Neural progenitor cell (in vitro differentiated cells): ENCODE results near the gene THBS1. TPM values are rescaled to one million over a fixed set of nuclear protein-coding genes. Genes with fewer than 3 reads are reported as not detected.

ENCODE experiments used
- DNase-seq: peaks from one replicate; pipeline ENCODE4 v3.0.0-alpha.2; 2016; ENCODE audit warnings: low spot score
- H2AFZ ChIP-seq: fragments of 200-600 bp; sonication (generic); replicated peaks from 2 replicates; pipeline ENCODE4 v1.6.1; 2016; ENCODE audit warnings: antibody characterized with exemption
- H3F3A ChIP-seq: fragments of 200-600 bp; sonication (generic); 2 replicates; pipeline ENCODE4 v1.6.1; 2016; ENCODE audit warnings: antibody characterized with exemption, low read depth
- H3K27ac ChIP-seq: fragments of 200-600 bp; sonication (generic); 2 replicates; pipeline ENCODE4 v1.5.1; 2016; ENCODE audit warnings: mild to moderate bottlenecking
- H3K27me3 ChIP-seq: fragments of 200-600 bp; sonication (generic); 2 replicates; pipeline ENCODE4 v1.6.1; 2016; ENCODE audit warnings: mild to moderate bottlenecking, moderate library complexity
- H3K36me3 ChIP-seq: fragments of 200-600 bp; sonication (generic); 2 replicates; pipeline ENCODE4 v1.5.1; 2016
- H3K4me1 ChIP-seq: fragments of 200-600 bp; sonication (generic); 2 replicates; pipeline ENCODE4 v1.6.1; 2016; ENCODE audit warnings: mixed run types
- H3K4me2 ChIP-seq: fragments of 200-600 bp; sonication (generic); 2 replicates; pipeline ENCODE4 v1.6.1; 2016
- H3K4me3 ChIP-seq: fragments of 200-600 bp; sonication (generic); 2 replicates; pipeline ENCODE4 v1.5.1; 2016
- H3K79me2 ChIP-seq: fragments of 200-600 bp; sonication (generic); 2 replicates; pipeline ENCODE4 v1.6.1; 2016; ENCODE audit warnings: low read depth
- H3K9ac ChIP-seq: fragments of 200-600 bp; sonication (generic); 2 replicates; pipeline ENCODE4 v1.6.1; 2016
- H3K9me3 ChIP-seq: fragments of 200-600 bp; sonication (generic); 2 replicates; pipeline ENCODE4 v1.5.1; 2016; ENCODE audit warnings: low read depth
- H4K20me1 ChIP-seq: fragments of 200-600 bp; sonication (generic); 2 replicates; pipeline ENCODE4 v1.6.1; 2016; ENCODE audit warnings: low read depth
- H3K27ac Mint-ChIP-seq: 3 replicates; pipeline ENCODE4 v1.8.0; 2021; ENCODE audit warnings: mixed read lengths
- H3K27me3 Mint-ChIP-seq: 2 replicates; pipeline ENCODE4 v1.8.0; 2022; ENCODE audit warnings: low read depth, mild to moderate bottlenecking, inconsistent platforms, moderate library complexity, mixed read lengths; ENCODE audit not compliant: insufficient read depth
- H3K36me3 Mint-ChIP-seq: 3 replicates; pipeline ENCODE4 v1.8.0; 2021; ENCODE audit warnings: mixed read lengths
- H3K4me1 Mint-ChIP-seq: 3 replicates; pipeline ENCODE4 v1.8.0; 2021; ENCODE audit warnings: mixed read lengths
- H3K4me3 Mint-ChIP-seq: 3 replicates; pipeline ENCODE4 v1.8.0; 2021; ENCODE audit warnings: mild to moderate bottlenecking, moderate library complexity, mixed read lengths
- H3K9me3 Mint-ChIP-seq: 3 replicates; pipeline ENCODE4 v1.8.0; 2020; ENCODE audit warnings: mixed read lengths
- EZH2 ChIP-seq: fragments of 200-600 bp; sonication (generic); IDR thresholded peaks from 2 replicates; pipeline ENCODE4 v1.6.1; 2017; ENCODE audit warnings: antibody characterized with exemption, mild to moderate bottlenecking, moderate library complexity
- EZH2phosphoT487 ChIP-seq: fragments of 200-600 bp; sonication (generic); IDR thresholded peaks from 2 replicates; pipeline ENCODE4 v1.6.1; 2017; ENCODE audit warnings: antibody characterized with exemption
- total RNA-seq: library from RNA; depleted of rRNA; stranded (reverse); fragments of >200 nt; gene quantifications from 2 replicates; pipeline ENCODE4 v1.2.3, GENCODE V29; 2015; ENCODE audit warnings: low replicate concordance
- TF ChIP-seq, protein P1 (sequence below): fragments of 200-600 bp; sonication (generic); IDR thresholded peaks from 2 replicates; pipeline ENCODE4 v1.5.1; 2017; ENCODE audit warnings: antibody characterized with exemption, mild to moderate bottlenecking

THBS1 gene
- total RNA-seq, 1 donor from 2014 or later: 14.6 TPM

GRCh38 chr15:39616731-39617455 is 36.0 kb downstream of the THBS1 start:
- peaks cover 9% of the 10 kb centered on the region for H3K36me3 Mint-ChIP-seq
- no peaks in the 10 kb centered on the region for H3K27me3 ChIP-seq

GRCh38 chr15:39618063-39618823 is 37.4 kb downstream of the THBS1 start:
- H3K79me2 ChIP-seq: no peaks in the 10 kb centered on the region
- H3K27ac ChIP-seq: no peak overlapping the region
- no peaks in the 10 kb centered on the region for H3K27me3 Mint-ChIP-seq
- no peaks in the 10 kb centered on the region for H3K9me3 ChIP-seq
- no peak overlapping the region for H3K4me2 ChIP-seq
- no peak for DNase-seq
- no peaks in the 10 kb centered on the region for H3K4me1 Mint-ChIP-seq
- H3K9ac ChIP-seq: no peak overlapping the region
- H3K4me1 ChIP-seq: no peaks in the 10 kb centered on the region
- H3K4me3 Mint-ChIP-seq: no peak overlapping the region
- no peak overlapping the region for H3K27ac Mint-ChIP-seq
- H3K36me3 Mint-ChIP-seq: peaks cover 9% of the 10 kb centered on the region
- no peaks in the 10 kb centered on the region for H3F3A ChIP-seq
- no peak overlapping the region for H2AFZ ChIP-seq
- H3K36me3 ChIP-seq: no peaks in the 10 kb centered on the region
- peaks cover 11% of the 10 kb centered on the region for H3K9me3 Mint-ChIP-seq
- H4K20me1 ChIP-seq: no peaks in the 10 kb centered on the region
- no peaks in the 10 kb centered on the region for H3K27me3 ChIP-seq
- TF ChIP-seq, protein P1, sequence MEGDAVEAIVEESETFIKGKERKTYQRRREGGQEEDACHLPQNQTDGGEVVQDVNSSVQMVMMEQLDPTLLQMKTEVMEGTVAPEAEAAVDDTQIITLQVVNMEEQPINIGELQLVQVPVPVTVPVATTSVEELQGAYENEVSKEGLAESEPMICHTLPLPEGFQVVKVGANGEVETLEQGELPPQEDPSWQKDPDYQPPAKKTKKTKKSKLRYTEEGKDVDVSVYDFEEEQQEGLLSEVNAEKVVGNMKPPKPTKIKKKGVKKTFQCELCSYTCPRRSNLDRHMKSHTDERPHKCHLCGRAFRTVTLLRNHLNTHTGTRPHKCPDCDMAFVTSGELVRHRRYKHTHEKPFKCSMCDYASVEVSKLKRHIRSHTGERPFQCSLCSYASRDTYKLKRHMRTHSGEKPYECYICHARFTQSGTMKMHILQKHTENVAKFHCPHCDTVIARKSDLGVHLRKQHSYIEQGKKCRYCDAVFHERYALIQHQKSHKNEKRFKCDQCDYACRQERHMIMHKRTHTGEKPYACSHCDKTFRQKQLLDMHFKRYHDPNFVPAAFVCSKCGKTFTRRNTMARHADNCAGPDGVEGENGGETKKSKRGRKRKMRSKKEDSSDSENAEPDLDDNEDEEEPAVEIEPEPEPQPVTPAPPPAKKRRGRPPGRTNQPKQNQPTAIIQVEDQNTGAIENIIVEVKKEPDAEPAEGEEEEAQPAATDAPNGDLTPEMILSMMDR: no peak
- TF ChIP-seq EZH2 (no peak), EZH2phosphoT487 (no peak)
- H3K4me3 ChIP-seq: no peak overlapping the region

More at GRCh38 chr15:39616731-39617455, 36.0 kb downstream of the THBS1 start:
- H3K4me3 ChIP-seq: no peak overlapping the region
- Mint-ChIP-seq H3K4me3 (no peak overlapping the region), H3K4me1 (no peaks in the 10 kb centered on the region), H3K27ac (no peak overlapping the region), H3K27me3 (no peaks in the 10 kb centered on the region), H3K9me3 (peaks cover 18% of the 10 kb centered on the region)
- no peak overlapping the region for H3K9ac ChIP-seq
- DNase-seq: no peak
- no peaks in the 10 kb centered on the region for H3K4me1 ChIP-seq
- no peaks in the 10 kb centered on the region for H3K79me2 ChIP-seq
- no peak overlapping the region for H3K4me2 ChIP-seq
- H4K20me1 ChIP-seq: no peaks in the 10 kb centered on the region
- H3F3A ChIP-seq: no peaks in the 10 kb centered on the region
- H2AFZ ChIP-seq: no peak overlapping the region
- H3K36me3 ChIP-seq: no peaks in the 10 kb centered on the region
- no peaks in the 10 kb centered on the region for H3K9me3 ChIP-seq
- H3K27ac ChIP-seq: no peak overlapping the region
- TF ChIP-seq, protein P1: no peak
- no peak for TF ChIP-seq EZH2phosphoT487
- no peak for TF ChIP-seq EZH2

DNA sequence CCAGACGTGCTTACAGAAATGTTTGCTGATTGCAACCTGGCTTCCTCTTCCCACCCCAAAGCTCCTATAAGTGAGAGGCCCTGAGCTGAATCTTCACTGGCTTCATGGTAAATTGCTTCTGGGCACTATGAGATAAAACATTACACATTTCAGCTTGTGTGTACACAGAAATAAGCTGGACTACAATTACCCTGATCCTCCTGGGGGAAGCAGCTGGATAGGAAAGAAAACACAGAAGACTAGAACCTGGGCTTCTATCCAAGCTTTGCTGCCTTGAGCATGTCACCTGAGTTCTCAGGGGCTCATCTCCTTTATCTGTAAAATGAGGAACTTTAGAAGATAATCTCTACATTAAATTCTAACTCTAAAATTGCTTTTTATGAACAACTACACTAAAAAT is 40.3 kb downstream of the THBS1 start:
- no peak overlapping the region for H2AFZ ChIP-seq
- Mint-ChIP-seq H3K4me1 (peaks cover 3% of the 10 kb centered on the region), H3K36me3 (peaks cover 11% of the 10 kb centered on the region), H3K9me3 (peaks cover 7% of the 10 kb centered on the region), H3K27ac (no peak overlapping the region), H3K4me3 (no peak overlapping the region), H3K27me3 (peaks cover 2% of the 10 kb centered on the region)
- DNase-seq: no peak
- H3K4me3 ChIP-seq: no peak overlapping the region
- no peaks in the 10 kb centered on the region for H3K36me3 ChIP-seq
- H4K20me1 ChIP-seq: no peaks in the 10 kb centered on the region
- H3K79me2 ChIP-seq: no peaks in the 10 kb centered on the region
- H3K27ac ChIP-seq: no peak overlapping the region
- H3F3A ChIP-seq: no peaks in the 10 kb centered on the region
- H3K4me1 ChIP-seq: no peaks in the 10 kb centered on the region
- TF ChIP-seq, protein P1: no peak
- TF ChIP-seq EZH2: no peak
- no peak for TF ChIP-seq EZH2phosphoT487
- no peak overlapping the region for H3K9ac ChIP-seq
- no peak overlapping the region for H3K4me2 ChIP-seq
- no peaks in the 10 kb centered on the region for H3K27me3 ChIP-seq
- no peaks in the 10 kb centered on the region for H3K9me3 ChIP-seq
